ENCODE data around the gene MARK4.
"Not testable (repeated sequence)": the region's sequence is repeated elsewhere in the genome, so short reads cannot be mapped to it uniquely, and the experiment has no call there.

Gene MARK4

DNA sequence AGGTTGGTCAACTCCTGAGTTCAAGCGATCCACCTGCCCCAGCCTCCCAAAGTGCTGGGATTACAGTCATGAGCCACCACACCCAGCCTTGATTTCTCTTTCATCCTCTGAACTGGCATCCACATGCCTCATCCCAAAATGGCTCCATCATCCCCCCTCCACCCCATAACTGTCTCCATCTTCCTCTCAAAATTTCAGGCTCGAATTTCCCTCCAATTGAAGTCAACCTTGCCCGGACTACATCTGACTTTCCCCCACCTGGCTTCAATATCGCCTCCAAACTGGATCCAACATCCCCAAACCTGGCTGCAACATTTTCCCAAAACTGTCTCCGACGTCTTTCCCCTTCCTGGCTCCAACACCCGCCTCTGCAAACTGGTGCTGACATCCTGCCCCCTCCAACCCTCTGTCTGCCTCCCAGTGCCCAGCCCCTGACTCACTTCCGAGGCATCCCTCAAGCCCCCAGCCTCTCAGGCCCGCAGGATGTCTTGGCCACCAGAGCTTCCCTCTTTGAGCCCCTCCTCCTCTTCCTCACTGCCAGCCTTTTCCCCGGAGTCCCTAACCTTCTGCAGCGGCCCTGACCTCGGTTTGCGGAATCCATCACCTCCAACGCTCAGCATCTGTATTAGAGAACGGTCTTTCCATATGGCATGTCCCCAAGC, 6.8 kb upstream of the MARK4 start:
- DNase-seq: no peak

DNA sequence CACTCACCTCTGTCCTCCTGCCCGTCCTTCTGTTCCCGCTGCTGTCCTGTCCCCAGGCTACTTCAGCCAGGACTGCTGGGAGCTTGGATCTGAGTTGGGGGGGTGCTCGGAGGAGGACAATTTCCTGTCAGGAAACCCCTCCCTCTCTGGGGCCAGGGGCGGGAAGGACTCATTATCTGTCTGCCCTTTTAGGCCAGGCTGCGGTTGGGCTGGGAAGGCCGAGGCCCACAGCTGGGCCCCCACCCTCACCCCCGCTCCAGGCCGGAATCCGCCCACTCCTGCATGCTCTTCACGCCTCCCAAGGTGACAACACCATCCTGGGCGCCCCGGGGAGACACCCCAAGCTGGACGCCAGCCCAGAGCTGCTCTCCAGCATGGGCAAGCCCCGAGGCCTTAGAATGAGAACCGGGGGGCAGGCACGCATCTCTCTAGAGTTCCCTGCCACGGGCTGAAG, 5.7 kb upstream of the MARK4 start, which contains the start of gene EXOC3L2:
Gene EXOC3L2 (minus strand): TSS at position 74 of the 454 bp plus-strand sequence. CDS start 6,362 bp downstream, outside the sequence.
- no peak for DNase-seq

DNA sequence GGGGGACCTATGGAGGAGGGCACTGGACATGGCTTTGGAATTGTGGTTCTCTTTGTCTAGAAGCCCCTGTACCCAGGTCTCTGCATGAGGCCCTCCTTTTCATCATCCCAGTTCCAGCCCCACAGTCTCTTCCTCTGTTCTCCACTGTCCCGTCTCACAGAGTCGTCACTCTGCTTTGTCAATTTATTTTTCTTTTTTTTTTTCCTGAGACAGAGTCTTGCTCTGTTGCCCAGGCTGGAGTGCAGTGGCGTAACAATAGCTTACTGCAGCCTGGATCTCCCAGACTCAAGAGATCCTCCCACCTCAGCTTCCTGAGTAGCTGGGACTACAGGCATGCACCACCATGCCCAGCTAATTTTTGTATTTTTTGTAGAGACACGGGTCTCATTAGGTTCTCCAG, 5.2 kb upstream of the MARK4 start:
- DNase-seq: no peak

DNA sequence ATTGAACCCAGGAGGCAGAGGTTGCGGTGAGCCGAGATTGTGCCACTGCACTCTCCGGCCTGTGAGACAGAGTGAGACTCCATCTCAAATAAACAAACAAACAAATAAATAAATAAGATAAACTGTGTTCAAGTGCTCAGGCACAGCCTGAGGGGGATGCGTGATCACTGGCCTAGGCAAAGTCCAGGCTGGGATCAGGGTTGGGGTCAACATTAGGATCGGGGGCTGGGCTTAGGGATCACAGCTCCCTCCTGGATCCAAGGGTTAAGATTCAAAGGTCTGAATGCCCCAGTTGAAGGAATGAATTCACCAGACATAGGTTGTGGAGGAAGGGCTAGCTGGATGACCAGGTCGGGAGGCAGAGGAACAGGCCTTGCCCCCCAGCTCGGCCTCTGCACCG, 3.9 kb upstream of the MARK4 start:
- DNase-seq: no peak

DNA sequence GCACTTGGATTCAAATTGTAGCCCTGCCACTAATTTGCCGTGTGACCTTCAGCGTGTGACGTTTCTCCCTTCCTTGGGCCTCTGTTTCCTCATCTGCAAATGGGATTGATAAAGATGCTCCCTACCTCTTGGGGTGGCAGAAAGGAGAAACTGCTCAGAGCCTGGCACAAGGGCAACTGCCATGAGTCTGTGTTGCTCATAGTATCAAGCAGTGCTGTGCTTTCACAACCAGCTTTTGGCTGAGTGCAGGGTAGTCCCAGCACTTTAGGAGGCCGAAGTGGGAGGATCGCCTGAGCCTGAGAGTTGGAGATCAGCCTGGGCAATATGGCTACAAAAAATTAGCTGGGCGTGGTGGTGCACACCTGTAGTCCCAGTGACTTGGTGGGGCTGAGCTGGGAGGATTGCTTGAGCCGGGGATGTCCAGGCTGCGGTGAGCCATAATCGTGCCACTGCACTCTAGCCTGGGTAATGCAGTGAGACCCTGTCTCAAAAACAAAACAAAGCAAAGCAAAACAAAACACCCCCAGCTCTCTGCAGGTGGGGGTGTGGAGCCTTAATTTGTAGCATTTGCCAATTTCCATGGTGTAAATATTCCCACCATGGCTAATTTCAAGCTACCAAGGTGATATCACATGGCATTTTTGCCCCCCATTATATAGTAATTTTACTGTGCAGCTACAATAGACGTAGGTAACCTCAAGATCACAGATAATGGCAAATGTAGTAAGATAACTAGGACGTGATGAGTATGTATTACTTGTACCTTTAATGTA, 1.6 kb upstream of the MARK4 start:
- no peak for DNase-seq

DNA sequence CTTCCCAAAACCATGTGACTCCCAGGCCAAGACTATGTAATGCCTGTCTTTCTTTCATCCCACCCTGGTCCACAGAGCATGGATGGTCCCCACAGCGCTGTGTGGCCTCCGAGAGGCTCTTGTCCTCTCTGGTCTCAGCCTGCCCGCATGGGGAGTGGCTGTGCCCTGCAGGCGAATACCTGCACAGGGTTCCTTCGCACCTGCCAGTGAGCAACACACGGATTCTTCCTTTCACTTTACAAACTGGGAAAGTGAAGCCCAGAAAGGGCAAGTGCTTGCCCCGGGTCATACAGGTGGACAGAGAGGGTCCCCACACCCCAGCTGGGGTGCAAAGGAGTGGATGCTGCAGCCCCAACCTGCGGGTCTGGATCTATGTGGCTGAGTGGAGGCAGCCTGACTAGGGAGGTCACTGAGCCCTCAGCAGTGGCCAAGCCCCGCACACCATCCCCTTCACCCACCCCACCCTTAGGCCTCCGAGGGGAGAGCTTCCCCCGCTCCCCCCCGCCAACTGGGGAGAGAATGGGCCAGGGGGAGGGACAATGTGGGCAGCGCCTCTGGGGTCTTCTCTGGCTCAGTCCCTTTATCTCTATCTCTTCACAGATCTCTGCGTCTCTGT, 747 bp upstream of the MARK4 start:
- no peak for DNase-seq

DNA sequence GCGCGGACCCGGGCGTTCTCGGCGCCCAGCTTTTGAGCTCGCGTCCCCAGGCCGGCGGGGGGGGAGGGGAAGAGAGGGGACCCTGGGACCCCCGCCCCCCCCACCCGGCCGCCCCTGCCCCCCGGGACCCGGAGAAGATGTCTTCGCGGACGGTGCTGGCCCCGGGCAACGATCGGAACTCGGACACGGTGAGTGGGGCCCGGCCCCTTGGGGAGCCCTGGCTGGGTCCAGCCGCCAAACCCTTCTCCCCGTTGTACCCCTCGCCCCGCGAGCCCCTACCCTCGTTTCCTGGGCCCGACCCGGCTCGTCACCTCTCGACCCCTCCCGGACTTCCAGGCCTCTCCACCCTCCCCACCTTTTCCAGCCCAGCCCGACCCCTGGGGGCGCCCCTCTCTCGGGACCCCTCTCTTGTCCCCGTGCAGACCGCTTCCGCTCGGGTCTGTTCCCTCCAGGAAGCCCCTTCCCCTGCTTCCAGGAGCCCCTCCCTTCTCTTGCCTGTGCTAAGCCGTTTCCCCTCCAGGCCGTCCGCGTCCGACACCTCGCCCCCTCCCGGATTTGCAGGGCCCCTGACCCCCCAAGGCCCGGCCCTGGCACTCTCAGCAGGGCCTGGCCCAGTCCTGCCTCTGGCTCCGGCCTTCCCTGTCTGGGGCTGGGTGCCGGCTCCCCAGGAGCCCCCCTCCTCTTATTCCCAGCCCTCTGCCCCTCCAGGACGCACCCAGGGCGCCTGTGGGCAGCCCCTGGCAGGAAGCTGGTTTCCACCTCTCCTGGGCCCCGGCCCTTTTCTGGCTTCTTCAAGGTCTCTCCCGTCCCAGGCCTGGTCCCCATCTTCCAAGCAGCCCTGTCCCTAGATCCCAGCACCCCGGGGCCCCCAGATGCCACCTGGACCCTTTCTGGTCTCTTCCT, 632 bp downstream of the MARK4 start:
- DNase-seq: no peak

DNA sequence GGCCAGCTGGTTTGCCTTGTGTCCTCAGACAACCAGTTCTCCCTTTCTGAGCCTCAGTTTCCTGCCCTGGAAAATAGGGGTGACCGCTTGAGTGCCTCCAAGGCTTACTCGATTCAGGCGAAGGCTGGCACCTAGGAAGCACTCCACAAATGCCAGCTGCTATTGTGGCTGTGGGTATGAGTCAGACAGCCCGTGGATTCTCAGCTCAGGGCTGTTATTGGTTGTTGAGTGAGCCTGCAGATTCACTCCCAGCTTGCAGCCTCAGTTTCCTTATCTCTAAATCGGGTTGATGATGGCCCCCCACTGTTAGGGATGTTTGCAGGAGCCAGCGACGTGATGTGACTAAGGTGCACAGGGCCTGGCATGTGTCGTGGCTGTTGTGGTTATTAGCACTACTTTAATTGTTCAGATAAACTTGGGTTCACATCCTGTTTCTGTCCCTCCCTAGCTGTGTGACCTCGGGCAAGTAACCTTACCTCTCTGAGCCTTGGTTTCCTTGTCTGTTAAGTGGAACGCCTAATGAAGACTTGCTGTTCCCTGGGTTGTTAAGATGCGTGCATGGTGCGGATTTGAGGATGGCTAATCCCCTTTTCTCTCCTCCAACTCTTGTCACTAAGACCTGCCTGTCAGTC, 2.4 kb downstream of the MARK4 start:
- no peak for DNase-seq

DNA sequence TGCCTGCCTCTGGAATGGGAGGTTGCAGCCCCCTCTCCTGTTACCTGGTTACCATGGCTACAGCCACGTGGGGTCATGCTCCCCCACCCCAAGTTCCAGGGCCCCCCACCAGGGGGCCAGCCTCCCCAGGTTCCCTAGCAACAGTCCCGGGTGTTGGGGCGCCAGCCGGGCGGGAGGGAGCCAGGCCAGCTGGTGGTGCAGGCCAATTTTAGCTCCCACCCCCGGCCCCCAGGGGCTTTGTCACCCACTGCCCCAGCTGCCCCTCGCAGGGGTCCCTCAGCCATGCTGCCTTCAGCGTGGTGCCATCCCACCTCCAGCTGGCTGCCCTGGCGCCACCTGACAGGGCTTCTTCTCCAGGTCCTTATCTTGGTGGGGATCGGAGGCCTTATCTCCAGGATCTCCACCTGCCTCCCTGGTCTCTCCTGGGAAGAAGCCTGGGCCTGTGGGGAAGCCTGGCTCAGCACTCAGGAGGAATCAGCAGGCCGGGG, 3.0 kb downstream of the MARK4 start:
- no peak for DNase-seq

DNA sequence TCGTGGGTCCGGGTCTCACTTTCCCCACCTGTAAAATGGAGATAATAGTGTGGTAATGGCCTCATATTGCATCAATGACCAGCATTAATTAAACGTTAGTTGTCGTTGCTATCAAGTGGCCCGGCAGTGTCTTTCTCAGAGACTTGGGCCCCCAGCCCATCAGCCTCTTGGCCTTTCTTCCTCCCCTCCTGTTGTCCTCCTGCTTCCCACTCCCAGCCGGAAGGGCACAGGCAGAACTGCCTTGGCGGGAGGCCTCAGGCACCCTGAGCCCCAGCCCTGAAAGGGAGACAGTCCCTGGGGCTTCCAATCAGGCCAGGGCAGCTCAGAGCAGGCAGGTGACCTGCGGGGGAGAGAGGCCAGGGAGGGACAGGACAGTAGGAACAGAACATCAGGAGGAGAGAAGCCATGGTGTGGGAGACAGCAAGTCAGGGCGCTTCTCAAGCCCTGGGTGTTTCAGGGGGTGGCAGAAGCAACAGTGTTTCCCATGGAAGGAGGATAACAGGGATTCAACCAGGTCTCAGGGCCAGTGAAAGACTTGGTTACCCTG, 4.6 kb downstream of the MARK4 start:
- DNase-seq: no peak

DNA sequence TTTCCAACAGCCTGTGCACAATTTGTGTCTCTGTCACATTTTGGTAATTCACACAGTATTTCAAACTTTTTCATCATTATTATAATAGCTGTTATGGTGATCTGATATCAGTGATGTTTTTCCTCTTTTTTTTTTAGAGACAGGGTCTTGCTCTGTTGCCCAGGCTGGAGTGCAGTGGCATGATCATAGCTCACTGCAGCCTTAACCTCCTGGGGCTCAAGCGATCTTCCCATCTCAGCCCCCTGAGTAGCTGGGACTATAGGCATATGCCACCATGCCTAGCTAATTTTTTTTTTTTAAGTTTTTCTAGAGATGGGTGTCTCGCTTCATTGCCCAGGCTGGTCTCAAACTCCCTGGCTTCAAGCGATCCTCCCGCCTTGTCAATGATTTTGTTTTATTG, 5.8 kb downstream of the MARK4 start:
- no peak for DNase-seq

DNA sequence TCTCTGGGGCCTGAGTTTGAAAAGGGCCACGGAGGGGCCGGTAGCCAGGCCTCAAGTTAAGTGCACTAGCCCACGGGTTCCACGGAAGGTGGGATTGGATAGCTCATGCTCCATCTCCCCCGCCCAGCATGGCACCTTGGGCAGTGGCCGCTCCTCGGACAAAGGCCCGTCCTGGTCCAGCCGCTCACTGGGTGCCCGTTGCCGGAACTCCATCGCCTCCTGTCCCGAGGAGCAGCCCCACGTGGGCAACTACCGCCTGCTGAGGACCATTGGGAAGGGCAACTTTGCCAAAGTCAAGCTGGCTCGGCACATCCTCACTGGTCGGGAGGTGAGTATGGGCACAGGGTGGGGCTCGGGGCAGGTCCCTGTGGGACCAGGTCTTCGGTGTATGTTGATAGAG, 7.8 kb downstream of the MARK4 start:
- no peak for DNase-seq

DNA sequence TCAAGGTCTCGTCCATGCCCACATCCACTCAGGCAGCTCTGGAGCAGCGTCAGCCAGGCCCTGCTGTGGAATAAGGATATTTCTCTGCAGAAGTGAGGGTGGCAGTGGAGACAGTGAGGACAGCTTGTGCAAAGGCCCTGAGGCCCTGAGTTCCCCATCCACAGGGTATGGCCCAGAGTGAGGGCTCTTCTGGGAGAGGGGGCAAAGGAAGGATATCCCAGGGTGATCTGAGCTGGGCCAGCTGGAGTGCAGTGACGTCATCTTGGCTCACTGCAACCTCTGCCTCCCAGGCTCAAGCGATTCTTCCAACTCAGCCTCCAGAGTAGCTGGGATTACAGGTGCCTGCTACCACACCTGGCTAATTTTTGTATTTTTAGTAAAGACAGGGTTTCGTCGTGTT, 11.5 kb downstream of the MARK4 start:
- DNase-seq: no peak

DNA sequence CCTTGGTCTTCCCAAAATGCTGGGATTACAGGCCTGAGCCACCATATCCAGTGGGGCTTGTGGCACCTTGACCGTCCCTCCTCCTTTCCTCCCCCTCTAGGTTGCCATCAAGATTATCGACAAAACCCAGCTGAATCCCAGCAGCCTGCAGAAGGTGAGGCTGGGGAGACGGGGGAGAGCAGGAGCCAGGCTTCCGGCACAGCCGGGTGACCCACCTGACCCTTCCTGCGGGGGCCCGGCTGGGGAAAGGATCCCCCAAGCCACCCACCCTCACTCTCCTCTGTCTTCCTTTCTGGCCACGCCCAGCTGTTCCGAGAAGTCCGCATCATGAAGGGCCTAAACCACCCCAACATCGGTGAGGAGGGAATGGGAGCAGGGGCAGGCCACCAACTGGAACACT, 11.9 kb downstream of the MARK4 start:
- no peak for DNase-seq

DNA sequence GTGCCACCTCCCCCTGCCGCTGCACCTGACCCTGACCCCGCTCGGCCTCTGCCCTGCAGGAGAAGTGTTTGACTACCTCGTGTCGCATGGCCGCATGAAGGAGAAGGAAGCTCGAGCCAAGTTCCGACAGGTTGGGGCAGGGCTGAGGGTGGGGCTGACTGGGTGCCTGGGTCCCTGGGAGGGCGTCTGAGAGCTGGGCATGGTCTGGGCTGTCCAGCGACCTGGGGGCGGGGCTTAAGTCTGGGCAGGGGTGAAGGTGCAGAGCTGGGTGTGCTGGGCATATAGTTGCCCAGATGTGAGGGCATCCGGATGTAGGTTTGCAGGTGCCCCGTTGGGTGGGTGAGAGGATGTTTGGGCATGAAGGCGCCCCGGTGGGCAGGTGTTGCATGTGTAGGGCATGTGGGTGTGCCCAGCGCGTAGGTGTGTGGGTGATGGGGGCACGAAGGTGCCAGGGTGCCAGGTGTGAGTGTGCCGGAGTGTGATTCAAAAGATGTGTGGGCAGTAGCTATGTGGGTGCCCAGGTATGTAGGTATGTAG, 13.8 kb downstream of the MARK4 start:
- DNase-seq: no peak

DNA sequence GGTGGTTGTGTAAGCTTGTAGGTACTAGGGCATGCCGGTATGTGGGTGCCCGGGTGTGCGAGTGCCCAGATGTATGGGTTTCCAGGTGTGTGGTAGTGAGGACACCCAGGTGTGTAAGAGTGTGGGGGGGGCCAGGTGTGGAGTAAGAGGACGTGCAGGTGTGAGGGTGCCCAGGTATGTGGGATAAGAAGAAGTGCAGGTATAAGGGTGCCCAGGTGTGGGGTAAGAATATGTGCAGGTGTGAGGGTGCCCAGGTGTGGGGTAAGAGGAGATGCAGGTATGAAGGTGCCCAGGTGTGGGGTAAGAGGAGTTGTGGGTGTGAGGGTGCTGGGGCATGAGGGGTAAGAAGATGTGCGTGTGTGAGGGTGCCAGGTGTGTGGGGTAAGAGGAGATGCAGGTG, 14.3 kb downstream of the MARK4 start:
- no peak for DNase-seq

DNA sequence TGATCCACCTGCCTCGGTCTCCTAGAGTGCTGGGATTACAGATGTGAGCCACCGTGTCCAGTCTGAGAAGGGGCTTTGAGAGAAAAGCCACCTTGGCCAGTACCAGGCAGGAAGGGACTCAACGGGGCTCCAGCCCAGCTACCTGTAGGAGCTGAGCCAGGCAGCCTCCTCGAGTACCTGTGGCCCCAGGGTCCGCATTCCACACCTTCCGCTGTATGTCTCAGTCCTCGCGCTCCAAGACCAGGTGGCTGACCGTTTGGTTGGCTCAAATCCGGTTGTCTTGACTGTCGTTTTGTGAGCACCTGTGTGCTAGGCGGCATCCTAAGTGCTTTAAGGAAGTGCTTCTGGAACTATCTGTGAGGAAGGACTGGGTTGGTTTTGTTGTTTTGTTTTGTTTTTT, 16.2 kb downstream of the MARK4 start:
- no peak for DNase-seq

DNA sequence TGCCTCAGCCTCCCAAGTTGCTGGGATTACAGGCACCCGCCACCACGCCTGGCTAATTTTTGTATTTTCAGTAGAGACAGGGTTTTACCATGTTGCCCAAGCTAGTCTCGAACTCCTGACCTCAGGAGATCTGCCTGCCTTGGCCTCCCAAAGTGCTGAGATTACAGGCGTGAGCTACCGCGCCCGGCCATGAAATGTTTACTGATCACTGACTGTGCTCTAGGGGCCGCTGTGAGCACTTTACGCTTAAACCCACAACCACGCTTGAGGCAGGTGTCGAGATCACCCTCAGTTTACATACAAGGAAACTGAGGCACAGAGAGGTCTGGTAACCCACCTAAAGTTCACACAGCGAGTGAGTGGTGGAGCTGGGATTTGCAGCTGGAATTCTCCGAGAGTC, 18.9 kb downstream of the MARK4 start:
- DNase-seq: not testable (repeated sequence)

DNA sequence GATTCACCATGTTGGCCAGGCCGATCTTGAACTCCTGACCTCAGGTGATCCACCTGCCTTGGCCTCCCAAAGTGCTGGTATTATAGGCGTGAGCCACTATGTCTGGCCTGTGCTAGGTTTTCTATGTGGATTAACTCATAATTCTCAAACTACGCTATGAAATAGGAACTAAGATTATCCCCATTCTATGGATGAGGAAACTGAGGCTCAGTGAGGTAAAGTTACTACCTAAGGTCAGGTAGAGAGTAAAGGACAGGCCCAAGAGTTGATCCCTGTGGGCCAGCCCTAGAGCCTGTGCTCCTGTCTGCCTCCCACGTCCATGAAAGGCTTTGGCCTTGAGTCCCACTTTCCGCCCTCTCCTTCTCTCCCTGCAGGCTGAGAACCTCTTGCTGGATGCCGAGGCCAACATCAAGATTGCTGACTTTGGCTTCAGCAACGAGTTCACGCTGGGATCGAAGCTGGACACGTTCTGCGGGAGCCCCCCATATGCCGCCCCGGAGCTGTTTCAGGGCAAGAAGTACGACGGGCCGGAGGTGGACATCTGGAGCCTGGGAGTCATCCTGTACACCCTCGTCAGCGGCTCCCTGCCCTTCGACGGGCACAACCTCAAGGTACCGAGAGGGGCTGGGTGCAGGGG, 20.1 kb downstream of the MARK4 start:
- no peak for DNase-seq

DNA sequence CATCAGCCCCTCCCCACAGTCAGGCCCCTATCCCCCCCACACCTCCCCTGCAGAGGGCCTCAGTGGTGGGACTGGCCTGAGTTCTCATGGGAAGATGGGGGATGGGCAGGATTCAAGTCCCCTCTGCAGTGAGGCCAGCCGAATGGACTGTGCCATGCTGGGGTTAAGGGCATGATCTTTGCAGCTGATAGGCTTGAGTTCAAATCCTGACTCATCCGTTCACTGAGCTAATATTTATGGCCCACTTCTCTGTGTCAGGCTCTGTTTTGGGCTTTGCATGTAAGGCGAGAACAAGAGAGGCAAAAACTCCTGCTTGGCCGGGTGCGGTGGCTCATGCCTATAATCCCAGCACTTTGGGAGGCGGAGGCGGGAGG, 20.7 kb downstream of the MARK4 start:
- no peak for DNase-seq

DNA sequence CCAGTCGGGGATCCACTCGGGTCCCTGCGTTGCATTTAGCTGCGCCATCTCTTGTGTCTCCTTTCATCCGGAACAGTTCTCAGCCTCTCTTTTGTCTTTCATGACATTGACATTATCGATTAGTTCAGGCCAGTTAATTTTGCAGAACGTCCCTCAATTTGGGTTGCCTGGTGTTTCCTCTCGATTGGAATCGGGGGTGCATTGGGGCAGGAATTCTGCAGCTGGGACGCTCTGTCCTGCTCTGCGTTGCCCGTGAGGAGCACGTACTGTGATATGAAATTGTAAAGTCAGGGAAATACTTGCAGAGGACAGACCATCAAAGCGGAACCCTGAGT, 22.4 kb downstream of the MARK4 start:
- no peak for DNase-seq
